NB4 (cell line): Measurements from ENCODE around the gene PLA2G12A.

ENCODE experiments used
- MYC ChIP-seq: IDR thresholded peaks from 2 replicates; pipeline ENCODE4 v1.6.1; 2011; ENCODE audit warnings: low read depth, low read length
- POLR2A ChIP-seq: IDR thresholded peaks from 2 replicates; pipeline ENCODE4 v1.6.1; 2011; ENCODE audit warnings: mild to moderate bottlenecking; ENCODE audit not compliant: insufficient read length; ENCODE audit errors: extremely low read depth
- TF ChIP-seq, protein P1 (sequence below): IDR thresholded peaks from one replicate; pipeline ENCODE4 v1.5.1; 2012; ENCODE audit warnings: low read depth, low read length

GRCh38 chr4:109754093-109754857 is 24.4 kb upstream of the PLA2G12A start:
- TF ChIP-seq, protein P1, sequence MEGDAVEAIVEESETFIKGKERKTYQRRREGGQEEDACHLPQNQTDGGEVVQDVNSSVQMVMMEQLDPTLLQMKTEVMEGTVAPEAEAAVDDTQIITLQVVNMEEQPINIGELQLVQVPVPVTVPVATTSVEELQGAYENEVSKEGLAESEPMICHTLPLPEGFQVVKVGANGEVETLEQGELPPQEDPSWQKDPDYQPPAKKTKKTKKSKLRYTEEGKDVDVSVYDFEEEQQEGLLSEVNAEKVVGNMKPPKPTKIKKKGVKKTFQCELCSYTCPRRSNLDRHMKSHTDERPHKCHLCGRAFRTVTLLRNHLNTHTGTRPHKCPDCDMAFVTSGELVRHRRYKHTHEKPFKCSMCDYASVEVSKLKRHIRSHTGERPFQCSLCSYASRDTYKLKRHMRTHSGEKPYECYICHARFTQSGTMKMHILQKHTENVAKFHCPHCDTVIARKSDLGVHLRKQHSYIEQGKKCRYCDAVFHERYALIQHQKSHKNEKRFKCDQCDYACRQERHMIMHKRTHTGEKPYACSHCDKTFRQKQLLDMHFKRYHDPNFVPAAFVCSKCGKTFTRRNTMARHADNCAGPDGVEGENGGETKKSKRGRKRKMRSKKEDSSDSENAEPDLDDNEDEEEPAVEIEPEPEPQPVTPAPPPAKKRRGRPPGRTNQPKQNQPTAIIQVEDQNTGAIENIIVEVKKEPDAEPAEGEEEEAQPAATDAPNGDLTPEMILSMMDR: no peak
- TF ChIP-seq POLR2A: no peak
- no peak for TF ChIP-seq MYC
